ENCODE data around the gene FOXC1. TPM values are rescaled to one million over a fixed set of nuclear protein-coding genes. Genes with fewer than 3 reads are reported as not detected.

Gene FOXC1
- total RNA-seq, 1 experiment from 2014 or later = not detected

GRCh38 chr6:1662534-1662933 is 52.8 kb downstream of the FOXC1 start:
- no peaks in the 10 kb centered on the region for H3K9me3 ChIP-seq (ENCODE audit: control insufficient read depth, low read depth, low read length)
- H3K79me1 ChIP-seq (ENCODE audit: insufficient read depth, low read depth, low read length, poor library complexity, severe bottlenecking) = no peaks in the 10 kb centered on the region
- H3K56ac ChIP-seq (ENCODE audit: insufficient read length, low read depth, low read length) = no peak overlapping the region
- no peaks in the 10 kb centered on the region for H3K23me2 ChIP-seq (ENCODE audit: insufficient read length, low read depth, low read length, poor library complexity, severe bottlenecking)
- H2AK5ac ChIP-seq (ENCODE audit: insufficient read length, low read length) = no peak overlapping the region
- H3K4me1 Mint-ChIP-seq = no peaks in the 10 kb centered on the region
- no peak overlapping the region for H3K18ac ChIP-seq (ENCODE audit: insufficient read length, low read depth, low read length)
- H4K20me1 ChIP-seq (ENCODE audit: control insufficient read depth, insufficient read depth, insufficient read length) = no peaks in the 10 kb centered on the region
- H3K79me2 ChIP-seq (ENCODE audit: insufficient read depth, low read length) = no peaks in the 10 kb centered on the region; the same call in 1 of the 2 replicates
- no peak overlapping the region for H2BK20ac ChIP-seq (ENCODE audit: low read depth, low read length, poor library complexity, severe bottlenecking)
- H2BK5ac ChIP-seq (ENCODE audit: insufficient read length, low read length) = no peak overlapping the region
- H3K4me2 ChIP-seq (ENCODE audit: insufficient read depth, insufficient read length, low read length) = no peak overlapping the region
- no peak overlapping the region for H3K27ac Mint-ChIP-seq
- no peak overlapping the region for H2BK12ac ChIP-seq (ENCODE audit: insufficient read length, low read depth, low read length)
- H2AFZ ChIP-seq (ENCODE audit: low read length) = no peak overlapping the region
- H2BK120ac ChIP-seq (ENCODE audit: low read depth, low read length, poor library complexity, severe bottlenecking) = no peak overlapping the region
- peaks cover 2% of the 10 kb centered on the region; the same call in 1 of the 2 replicates for H3K27me3 Mint-ChIP-seq (ENCODE audit: low read depth)
- no peak overlapping the region for H4K5ac ChIP-seq (ENCODE audit: insufficient read length, low read depth, low read length)
- H3K23ac ChIP-seq (ENCODE audit: insufficient read length, low read depth, low read length) = no peak overlapping the region
- no peak for DNase-seq
- H3K36me3 Mint-ChIP-seq (ENCODE audit: insufficient read depth in 1 of 3, low read depth in 3 of 3) = no peaks in the 10 kb centered on the region
- no peak overlapping the region for H2BK15ac ChIP-seq (ENCODE audit: low read depth, low read length)
- H4K8ac ChIP-seq (replicated peaks; ENCODE audit: insufficient read length, low read depth, low read length) = no peak overlapping the region
- no peak for TF ChIP-seq CTCF (conservative IDR thresholded peaks at IDR 0.05)
- H3K14ac ChIP-seq (ENCODE audit: insufficient read depth, low read length) = no peak overlapping the region
- H3K4me1 ChIP-seq (ENCODE audit: insufficient read depth, low read length) = no peaks in the 10 kb centered on the region; the same call in 1 of the 2 replicates
- H3K9ac ChIP-seq (ENCODE audit: extremely low read depth, insufficient read length, low read length) = no peak overlapping the region
- no peaks in the 10 kb centered on the region for H3K27me3 ChIP-seq (ENCODE audit: insufficient read depth, low read length)
- H3K27ac ChIP-seq (ENCODE audit: insufficient read length, low read depth, low read length) = no peak overlapping the region
- no peak overlapping the region for H4K91ac ChIP-seq (ENCODE audit: insufficient read length, low read depth, low read length)
- no peak overlapping the region for H3K4ac ChIP-seq (ENCODE audit: low read depth, low read length)
- no peak overlapping the region for H3K4me3 Mint-ChIP-seq
- no peak overlapping the region for H3T11ph ChIP-seq (ENCODE audit: low read length)
- H3K9me3 Mint-ChIP-seq = no peaks in the 10 kb centered on the region

Other genes starting within 250 kb of the FOXC1 start
- gene FOXF2, start 220.3 kb upstream of the FOXC1 start, total RNA-seq (2021) = not detected in 2 replicates

Measured in H9 (cell line).